D341Med (cell line): Measurements from ENCODE around the gene RPS6KA4.

Experiments used
- DNase-seq: peaks from one replicate; pipeline ENCODE4 v3.0.0; 2012; ENCODE audit warnings: low spot score

Gene RPS6KA4

DNA sequence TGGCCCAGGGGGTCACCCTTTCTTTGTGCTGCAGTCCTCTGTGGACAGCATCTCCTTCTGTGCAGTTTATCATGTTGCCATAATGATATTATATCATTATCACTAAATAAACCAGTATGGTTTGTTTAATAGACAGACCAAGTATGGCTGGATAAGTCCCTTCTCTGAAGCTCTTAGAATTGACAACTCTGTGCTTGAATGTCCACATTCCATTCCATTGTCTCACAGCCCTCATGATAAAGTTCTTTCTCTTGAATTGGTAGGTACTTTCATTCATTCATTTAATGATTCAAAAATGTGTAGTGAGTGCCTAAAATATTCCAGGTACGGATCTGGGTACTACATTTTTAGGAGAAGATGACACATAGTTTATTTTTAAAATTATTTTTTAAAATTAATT, 7.8 kb downstream of the RPS6KA4 start:
- DNase-seq, result no peak

DNA sequence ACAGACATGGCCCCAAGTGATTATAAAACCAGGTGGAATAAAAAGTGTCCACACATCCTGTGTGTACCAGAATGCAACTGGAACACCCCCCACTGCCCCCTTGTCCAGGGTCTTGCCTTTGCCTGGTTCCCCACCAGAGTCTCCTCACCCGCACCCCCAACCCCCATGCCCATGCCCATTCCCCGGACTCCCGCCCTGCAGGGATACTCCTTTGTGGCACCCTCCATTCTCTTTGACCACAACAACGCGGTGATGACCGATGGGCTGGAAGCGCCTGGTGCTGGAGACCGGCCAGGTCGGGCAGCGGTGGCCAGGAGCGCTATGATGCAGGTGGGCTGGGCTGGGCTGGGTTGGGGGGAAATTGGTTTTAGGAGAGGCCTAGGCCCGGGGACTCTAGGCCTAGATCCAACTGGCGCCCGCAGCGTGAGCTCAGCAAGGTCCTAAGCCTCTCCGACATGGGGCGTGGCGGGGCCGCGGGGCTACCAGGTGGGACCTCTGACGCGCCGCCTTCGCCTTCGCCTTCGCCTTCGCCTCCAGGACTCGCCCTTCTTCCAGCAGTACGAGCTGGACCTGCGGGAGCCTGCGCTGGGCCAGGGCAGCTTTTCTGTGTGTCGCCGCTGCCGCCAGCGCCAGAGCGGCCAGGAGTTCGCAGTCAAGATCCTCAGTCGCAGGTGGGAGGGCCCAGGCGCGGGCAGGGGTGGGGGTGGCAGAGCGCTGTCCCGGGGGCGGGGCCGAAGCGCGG, 9.1 kb downstream of the RPS6KA4 start:
- no peak for DNase-seq

DNA sequence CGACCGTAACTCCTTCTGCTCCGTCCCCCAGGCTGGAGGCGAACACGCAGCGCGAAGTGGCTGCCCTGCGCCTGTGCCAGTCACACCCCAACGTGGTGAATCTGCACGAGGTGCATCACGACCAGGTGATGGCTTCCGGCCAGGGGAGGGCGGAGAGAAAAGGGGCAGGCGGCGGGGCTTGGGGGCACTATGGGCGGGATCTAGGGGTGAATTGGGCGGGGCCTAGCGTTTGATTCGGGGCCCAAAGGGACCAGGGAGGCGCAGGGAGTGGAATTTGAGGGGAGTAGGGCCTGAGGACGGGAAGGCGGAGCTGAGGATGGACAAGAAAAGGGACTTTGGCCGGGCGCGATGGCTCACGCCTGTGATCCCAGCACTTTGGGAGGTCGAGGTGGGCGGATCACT, 9.7 kb downstream of the RPS6KA4 start:
- no peak for DNase-seq

DNA sequence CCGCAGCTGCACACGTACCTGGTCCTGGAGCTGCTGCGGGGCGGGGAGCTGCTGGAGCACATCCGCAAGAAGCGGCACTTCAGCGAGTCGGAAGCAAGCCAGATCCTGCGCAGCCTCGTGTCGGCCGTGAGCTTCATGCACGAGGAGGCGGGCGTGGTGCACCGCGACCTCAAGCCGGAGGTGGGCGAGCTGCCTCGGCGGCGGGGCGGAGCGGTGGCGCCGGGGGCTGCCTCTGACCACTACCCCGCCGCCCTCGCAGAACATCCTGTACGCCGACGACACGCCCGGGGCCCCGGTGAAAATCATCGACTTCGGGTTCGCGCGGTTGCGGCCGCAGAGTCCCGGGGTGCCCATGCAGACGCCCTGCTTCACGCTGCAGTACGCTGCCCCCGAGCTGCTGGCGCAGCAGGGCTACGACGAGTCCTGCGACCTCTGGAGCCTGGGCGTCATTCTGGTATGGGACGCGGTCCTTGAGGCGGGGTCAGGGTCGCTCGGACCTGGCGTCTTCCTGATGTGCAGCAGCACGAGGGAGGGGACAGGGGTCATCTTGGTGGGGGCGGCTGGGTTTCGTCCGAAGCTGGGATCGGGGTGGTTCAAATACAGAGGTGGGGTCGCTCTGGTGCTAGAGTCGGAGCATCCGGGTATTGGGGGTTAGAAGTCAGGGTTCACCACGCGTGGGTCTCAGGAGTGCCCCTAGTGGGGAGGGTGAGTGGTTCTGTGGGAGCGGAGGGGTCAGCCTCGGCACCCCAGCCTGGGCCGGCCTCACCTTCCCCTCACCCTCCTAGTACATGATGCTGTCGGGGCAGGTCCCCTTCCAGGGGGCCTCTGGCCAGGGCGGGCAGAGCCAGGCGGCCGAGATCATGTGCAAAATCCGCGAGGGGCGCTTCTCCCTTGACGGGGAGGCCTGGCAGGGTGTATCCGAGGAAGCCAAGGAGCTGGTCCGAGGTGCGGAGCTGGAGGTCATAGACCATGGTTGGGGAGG, 10.8 kb downstream of the RPS6KA4 start:
- no peak for DNase-seq

DNA sequence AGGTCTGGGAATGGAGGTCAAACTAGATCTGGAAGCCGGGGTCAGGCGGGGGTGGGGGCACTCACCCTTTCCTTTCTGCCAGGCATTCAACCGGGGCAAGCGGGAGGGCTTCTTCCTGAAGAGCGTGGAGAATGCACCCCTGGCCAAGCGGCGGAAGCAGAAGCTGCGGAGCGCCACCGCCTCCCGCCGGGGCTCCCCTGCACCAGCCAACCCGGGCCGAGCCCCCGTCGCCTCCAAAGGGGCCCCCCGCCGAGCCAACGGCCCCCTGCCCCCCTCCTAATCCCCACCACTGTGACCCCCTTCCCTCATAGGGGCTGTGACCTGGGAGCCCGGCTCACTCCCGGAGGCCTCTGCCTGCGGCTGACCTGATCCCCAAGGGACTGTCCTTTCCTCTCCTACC, 12.2 kb downstream of the RPS6KA4 start:
- DNase-seq, result no peak

DNA sequence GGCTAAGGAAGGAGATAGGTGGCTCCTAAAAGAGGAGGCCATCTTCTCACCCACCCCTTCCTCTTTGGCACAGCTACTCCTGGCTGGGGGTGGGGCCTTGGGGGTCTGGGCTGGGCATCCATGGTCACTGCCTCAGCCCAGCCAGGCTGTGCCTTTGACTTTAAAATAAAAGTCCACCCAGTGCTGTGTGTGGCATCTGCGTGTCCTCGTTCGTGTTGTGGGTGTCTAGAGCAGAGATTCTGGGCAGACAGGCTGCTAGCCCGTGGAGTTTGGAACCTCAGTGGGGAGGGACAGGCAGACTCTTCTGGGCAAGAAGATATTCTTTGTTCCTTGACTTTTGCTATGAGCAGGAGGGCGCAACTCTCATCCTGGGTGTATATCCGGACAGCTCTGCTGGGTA, 13.1 kb downstream of the RPS6KA4 start:
- no peak for DNase-seq

DNA sequence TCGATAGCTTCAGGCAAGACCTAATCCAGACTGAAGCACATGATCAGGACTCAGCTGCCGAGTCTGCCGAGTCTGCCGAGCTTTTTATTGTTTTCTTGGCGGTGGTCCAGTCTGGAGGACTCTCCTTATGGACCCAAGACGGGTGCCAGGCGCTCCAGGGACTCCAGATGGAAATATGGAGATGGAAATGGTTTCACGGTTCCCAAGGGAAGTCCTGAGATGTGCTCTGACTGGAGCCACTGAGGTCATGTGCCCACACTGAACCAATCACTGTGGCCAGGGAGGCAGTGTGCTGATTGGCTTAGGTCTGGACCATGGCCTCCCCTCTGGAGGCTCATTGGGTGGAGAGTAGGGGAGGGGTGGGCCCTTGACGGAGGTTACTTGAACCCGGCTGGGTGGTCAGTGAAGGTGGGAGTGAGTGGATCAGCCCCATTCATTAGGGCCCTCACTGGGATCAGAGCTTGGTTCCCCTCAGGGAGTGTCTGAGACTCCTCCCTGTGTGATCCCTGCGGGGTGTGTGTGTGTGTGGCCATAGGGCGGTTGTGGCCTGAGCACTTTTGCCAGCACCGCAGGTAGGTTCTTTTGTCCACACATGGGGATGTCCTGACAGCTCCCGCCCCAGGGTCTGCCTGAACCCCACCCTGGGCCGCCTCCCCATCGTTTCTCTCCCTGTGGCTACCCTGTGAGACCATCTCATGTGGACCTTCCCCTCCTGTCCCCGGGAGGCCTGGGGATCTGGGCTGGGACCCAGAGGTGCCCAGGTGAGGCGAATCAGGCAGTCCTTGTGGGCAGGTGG, 14.0 kb downstream of the RPS6KA4 start:
- DNase-seq, result no peak

DNA sequence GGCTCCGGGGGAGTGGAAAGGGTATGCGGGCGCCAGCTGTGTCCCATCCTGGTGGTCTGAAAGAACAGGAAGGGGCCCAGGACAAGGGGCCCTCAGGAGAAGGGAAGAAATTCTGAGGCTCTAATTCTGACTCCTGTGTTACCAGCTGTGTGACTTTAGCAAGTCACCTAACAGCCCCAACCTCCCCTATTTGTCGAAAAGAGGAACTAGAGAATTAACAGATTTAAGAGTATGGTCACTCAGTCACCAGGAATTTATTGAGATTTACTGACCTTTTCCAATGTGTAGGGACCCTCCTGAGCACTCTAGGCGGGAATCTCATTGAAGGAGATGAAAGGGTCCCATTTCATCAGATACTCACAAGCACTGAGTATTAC, 14.6 kb downstream of the RPS6KA4 start:
- no peak for DNase-seq

DNA sequence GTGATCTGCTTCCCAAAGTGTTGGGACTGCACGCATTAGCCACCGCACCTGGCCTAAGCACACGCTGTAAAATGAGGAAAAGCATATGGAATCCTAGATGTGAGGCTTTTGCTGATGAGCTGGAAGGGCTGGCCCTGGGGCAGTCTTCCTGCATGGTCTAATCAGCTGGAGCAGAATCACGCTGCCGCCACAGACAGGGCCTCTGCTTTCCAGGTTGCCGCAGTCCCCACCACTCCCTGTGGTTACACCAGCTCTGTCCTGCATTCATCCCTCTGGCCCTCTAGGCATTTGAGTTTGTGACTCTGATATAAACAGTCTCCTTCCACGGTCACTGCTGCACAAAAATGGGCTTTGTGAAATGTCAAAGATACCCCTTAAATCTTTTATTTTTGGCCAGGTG, 17.1 kb downstream of the RPS6KA4 start:
- DNase-seq, result no peak

DNA sequence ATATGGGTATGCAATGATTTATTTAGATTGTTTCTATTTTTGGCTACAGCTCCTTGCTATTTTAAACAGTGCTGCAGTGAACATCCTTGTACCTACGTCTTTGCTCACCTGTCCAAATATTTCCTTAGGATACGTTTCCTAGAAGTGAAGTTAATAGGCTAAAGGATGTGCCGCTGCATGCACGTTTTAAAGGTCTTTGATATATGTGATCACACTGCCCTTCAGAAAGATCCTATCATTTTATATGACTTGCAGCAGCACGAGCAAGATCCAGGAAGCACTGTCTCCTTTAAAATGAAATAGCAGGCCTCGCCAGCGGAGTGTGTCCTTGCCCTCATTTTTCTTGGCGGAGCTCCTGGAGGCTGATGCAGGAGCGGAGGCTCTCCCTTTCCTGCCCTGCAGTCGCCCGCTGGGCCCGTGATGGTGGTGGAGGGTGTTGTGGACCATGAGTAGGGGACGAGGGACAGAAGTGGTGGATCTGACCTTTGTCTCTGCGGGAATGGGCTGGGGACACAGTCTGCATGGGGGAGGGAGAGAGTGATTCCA, 19.4 kb downstream of the RPS6KA4 start:
- no peak for DNase-seq

DNA sequence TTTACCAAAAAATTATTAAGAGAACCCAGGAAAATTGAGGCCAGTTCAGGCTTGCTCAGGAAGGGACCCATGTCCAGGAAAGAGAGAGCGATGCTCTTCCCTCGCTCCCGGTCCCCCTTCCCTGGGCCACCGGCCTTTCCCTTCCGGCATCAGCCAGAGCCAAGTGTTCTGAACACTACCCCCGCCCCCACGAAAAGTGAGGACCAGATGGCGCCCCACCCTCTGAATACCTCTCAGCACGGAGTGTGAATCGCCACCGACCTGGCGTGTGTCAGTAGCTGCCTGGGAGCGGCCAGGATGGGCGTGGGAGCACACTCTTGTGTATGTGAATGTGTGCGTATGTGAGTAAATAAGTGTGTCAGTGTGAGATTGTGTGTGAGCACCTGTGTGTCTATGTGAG, 20.2 kb downstream of the RPS6KA4 start:
- DNase-seq, result no peak

DNA sequence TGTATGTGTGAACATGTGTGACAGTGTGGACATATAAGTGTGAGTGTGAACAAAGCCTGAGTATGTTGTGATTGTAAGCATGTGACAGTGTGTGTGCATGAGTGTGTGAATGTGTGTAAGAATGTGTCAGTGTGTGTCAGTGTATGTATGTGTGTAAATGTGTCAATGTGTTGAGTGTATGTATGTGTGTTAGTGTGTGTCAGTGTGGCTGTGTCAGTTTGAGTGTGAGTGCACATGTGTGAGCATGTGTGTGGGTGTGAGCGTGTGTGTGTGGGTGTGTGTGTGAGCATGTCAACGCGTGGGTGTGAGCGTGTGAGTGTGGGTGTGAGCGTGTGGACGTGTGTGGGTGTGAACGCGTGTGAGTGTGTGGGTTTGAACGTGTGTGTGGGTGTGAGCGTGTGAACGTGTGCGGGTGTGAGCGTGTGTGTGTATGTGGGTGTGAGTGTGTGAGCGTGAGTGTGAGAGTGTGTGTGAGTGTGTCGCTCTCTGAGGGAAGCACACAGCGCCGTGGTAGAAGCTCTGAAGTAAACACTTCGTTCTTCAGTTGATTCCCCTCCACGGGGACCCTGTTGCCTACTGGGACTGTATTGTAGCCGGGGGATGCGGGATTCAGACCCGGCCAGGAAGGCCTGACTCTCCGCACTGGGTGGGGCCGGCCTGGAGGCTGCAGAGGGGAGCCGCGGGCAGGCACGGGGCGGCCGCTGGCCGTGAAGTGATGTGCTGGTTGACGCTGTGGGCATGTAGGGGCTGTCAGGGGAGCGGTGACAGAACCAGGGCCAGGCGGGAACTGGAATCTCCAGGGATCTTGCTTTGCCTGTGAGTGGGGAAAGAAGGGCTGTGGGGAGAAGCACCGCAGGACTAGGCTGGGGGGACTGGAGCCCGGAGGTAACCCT, 21.1 kb downstream of the RPS6KA4 start:
- no peak for DNase-seq

DNA sequence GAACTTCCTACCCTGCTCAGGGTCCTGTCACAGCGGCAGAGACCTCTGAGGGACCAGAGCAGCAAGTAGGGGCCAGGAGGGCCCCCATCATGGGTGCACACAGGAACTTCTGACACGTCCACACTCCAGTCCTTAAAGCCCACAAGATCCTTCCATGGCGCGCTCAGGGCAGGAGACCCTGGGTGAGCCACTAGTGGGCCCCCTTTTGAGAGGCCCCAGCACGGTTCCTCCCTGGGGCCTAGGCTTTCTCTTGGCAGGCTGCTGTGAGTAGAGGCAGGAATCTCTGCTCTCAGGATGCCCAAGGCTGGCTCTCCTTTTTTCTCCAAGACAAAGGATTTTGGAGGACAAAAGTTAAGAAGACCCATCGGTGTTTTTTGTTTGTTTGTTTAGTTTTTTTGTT, 22.4 kb downstream of the RPS6KA4 start:
- no peak for DNase-seq

DNA sequence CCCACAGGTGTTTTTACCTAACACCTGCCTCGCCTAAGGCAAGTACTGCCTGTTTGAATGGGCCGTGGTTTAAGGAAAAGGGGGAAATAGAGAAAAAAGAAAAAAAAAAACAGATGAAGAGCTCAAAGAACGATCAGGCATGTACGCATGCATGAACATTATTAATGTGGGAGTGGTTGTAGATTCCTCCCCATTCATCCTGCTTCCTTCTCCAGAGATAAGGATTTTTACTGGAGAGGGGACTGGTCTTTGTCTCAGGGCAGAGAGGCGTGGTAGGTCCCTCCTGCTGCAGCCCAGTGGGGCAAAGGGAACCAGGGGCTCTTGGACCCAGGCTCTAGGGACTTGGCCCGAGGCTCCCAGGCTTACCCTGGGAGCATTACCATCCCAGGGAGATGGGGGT, 23.1 kb downstream of the RPS6KA4 start:
- no peak for DNase-seq

DNA sequence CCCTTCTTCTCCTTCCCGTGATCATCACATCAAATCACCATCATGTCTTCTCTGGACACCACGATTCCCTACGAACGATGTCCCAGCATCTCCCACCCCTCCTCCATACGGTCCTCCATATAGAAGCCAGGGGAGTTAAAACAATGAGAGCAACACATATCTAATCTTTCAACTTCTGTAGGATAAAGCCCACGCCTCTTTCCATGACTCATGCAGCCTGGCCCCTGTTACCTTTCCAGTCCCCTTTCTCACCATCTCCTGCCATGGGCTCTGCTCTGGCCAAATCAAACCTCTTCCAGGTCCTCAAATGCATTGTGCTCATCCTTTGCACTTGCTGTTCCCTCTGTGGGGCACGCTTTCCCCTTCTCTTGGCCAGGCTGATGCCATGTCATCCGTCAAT, 23.6 kb downstream of the RPS6KA4 start:
- DNase-seq, result no peak

DNA sequence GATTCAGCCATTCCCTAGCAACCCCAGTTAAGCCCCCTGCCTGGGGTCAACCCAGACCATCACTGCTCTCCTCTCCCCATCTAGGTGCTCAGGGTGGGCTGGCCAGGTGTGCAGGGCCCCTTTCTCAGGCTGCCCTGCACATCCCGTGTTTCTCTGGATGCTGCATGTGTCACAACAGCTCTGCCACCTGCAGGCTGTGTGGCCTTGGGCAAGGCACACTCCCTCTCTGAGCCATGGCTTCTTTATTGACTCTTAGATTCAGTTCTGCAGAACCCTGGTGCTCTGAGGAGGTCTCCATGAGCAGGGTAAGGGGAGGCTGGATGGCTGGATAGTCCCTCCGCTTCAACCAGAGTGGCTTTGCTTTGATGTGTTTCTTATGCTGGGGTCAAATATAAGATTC, 24.6 kb downstream of the RPS6KA4 start:
- DNase-seq, result no peak

DNA sequence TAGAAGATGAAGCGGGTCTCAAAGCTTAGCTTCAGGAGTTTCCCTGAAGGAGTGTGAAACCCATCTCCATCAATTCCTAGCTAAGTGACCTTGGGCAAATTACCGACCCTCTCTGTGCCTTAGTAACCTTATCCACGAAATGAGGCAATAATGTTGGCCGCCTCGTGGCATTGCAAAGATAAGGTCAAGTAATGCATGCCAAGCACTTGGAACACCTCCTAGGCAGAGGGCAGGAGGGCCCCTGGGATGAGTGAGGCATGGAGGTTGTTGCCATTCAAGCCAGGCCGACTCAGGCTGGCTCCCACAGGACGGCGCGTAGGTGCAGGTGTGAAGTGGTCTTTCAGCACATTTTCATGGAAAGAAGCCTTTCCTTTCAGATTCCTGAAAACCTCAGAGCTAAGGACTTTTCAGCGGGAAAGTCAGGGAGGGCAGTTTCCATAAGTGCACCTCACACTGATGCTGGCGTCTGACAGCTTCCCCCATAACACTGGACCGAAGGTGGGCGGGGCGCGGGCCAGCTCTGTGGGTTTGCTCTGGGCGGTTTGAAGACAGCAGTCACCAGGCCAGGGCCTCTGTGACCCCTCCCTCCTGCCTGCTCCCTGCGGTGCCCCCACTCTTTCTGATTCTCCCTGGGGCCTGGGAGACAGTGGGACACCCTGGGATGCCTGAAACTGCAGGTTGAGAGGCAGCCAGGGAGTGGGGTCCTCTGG, 25.2 kb downstream of the RPS6KA4 start:
- no peak for DNase-seq

DNA sequence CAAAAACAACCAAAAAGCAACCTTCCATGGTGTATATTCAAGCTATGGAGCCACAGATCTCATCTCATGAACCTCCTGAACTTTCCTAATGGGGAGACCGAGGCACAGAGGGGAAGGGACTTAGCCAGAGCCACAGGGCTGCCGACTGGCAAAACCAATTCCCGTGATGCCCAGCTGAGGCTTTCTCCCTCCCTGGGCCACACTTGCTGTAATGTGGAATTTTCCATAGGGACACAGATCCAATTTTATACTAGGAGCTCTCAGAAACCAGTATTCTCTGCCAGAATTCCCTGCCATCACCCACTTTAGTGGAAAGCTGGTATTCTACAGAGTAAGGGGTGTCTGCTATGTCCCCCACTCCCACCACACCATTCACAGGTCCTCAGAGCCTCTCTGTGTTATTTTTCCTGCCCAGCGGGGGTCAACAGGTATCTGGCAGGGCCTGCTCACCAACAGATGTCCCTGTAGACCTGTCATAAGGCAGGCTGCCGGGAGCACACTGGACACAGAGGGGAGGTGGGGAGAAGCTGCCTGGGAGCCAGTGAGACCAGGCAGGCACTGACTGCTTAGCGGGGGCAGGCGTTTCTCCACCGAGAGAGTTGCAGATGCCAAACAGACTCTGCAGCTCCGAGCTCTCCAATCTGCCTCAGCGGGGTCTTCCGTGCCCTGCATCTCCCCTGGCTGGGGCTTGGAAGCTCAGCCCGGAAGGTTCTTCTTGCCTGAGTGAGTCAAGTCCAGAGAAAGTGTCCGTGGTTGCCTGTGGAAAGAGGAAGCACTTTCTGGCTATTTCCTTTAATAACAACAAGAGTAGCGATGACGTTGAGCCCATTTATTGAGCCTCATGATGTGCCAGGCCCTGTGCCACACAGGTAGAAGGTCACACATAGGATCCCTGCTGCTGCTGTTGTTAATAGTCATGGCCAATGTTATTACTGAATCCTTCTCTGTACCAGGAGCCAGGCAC, 26.3 kb downstream of the RPS6KA4 start:
- DNase-seq, result no peak

DNA sequence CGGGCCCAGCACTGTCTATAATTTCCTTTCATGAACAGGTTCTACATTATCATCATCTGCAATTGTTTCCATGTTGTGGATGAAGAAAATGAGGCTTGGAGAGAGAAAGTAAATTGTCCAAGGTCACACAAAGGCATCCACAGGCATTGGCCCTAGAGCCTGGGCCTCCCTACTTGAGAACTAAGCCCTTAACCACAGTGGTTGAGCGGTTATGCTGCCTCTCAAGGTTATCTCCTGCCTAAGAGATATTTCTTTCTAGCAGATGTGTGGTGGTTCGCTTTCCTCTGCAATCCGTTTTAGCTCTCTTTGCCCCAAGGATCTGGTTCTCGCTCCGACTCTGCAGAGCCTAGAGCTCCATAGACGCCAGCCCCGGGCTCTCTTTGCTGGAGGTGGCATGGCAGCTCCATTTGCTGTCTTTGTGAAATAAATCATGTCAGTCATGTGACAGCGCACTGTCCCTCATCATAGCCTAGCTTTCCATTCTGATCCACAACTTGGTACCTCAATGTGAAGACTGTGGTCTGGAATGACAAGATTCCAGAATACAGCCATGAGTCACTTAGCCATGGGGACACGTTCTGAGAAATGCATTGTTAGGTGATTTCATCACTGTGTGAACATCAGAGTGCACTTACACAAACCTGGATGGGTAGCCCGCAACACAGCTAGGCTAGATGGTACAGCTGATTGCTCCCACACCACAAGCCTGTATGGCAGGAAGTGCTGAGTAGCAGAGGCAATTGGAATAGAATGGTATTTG, 27.2 kb downstream of the RPS6KA4 start:
- DNase-seq, result no peak
